ENCODE measurements around the gene ARHGEF28.

GRCh38 chr5:73783828-73784227, 157.8 kb downstream of the ARHGEF28 start:
- TF ChIP-seq, protein P1, sequence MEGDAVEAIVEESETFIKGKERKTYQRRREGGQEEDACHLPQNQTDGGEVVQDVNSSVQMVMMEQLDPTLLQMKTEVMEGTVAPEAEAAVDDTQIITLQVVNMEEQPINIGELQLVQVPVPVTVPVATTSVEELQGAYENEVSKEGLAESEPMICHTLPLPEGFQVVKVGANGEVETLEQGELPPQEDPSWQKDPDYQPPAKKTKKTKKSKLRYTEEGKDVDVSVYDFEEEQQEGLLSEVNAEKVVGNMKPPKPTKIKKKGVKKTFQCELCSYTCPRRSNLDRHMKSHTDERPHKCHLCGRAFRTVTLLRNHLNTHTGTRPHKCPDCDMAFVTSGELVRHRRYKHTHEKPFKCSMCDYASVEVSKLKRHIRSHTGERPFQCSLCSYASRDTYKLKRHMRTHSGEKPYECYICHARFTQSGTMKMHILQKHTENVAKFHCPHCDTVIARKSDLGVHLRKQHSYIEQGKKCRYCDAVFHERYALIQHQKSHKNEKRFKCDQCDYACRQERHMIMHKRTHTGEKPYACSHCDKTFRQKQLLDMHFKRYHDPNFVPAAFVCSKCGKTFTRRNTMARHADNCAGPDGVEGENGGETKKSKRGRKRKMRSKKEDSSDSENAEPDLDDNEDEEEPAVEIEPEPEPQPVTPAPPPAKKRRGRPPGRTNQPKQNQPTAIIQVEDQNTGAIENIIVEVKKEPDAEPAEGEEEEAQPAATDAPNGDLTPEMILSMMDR (IDR thresholded peaks at IDR 0.05) = no peak
- no peak for TF ChIP-seq EZH2 (IDR thresholded peaks at IDR 0.05; ENCODE audit: borderline replicate concordance, insufficient read depth, low read depth, low read length, poor library complexity, severe bottlenecking)

Data from B cell (primary cell).